Activated CD4-positive, alpha-beta T cell treated with anti-CD3 and anti-CD28 coated beads, Interleukin-2, amount 50 U/mL, for 4 hours (primary cell): Measurements from ENCODE around the gene DLG4.

Experiments used
- DNase-seq, 2 experiments: peaks; one replicate each; pipeline ENCODE4 v3.0.0-alpha.2; 2020

DLG4 gene

DNA sequence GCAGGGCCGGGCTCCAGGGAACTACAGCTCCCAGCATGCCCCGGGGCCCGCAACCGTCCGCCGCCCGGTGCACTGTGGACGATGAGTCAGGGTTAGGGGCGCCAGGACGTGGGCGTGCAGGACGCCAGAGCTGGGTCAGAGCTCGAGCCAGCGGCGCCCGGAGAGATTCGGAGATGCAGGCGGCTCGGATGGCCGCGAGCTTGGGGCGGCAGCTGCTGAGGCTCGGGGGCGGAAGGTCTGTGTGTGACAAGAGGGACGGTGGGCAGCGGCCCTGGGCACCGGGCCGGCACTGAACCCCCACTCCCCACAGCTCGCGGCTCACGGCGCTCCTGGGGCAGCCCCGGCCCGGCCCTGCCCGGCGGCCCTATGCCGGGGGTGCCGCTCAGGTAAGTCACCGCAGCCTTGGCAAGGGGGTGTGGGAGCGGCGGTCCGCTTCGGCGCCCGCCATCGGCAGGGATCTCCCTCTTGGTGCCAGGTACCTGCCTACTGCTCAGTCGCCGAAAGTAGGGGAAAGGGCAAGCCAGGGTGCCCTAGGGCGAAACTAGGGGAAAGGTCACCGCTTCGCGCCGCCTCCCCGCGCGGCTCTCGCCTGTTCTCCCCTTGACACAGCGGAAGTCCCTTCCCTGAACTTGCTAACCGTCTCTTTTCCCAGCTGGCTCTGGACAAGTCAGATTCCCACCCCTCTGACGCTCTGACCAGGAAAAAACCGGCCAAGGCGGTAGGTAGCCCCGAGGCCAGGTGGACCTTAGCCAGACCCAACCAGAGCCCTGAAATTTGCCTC, at the start of gene DLG4, which contains the start of gene ACADVL:
TSS of gene DLG4 (minus strand) at position 25 of the 781 bp plus-strand sequence.
TSS of gene ACADVL (plus strand) at position 127 of the 781 bp plus-strand sequence. CDS start at position 174, 47 bp downstream.
- peak; percentile 66 to 67 for DNase-seq

DNA sequence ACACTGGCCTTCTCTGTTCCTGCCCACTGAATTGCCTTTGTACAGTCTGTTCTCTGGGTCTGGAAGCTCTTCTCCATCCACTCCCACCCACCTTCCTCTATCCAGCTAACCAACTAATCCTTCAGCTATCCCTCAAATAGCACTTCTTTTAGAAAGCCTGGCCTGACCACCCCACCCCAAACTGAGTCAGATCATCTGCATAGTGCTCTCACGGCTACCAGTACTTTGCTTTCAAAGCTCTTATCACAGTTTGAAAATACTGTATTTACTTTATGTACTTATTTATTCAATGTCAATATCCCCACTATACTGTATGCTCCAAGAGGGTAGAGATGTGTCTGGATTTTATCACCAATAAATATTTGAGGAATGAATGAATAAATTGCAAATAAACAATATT, 47.1 kb upstream of the DLG4 start:
- DNase-seq, result no peak

DNA sequence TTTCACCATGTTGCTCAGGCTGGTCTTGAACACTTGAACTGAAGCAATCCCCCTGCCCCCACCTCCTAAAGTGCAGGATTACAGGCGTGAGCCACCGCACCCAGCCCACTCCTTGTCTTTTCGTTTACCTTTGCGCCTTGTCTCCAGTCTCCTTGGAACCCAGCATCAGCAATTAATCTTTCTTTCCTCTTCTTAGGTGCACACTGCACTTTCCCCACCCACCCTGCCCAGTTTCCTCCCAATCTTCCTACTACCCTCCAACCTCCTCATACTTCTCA, 44.1 kb upstream of the DLG4 start:
- DNase-seq, result no peak

DNA sequence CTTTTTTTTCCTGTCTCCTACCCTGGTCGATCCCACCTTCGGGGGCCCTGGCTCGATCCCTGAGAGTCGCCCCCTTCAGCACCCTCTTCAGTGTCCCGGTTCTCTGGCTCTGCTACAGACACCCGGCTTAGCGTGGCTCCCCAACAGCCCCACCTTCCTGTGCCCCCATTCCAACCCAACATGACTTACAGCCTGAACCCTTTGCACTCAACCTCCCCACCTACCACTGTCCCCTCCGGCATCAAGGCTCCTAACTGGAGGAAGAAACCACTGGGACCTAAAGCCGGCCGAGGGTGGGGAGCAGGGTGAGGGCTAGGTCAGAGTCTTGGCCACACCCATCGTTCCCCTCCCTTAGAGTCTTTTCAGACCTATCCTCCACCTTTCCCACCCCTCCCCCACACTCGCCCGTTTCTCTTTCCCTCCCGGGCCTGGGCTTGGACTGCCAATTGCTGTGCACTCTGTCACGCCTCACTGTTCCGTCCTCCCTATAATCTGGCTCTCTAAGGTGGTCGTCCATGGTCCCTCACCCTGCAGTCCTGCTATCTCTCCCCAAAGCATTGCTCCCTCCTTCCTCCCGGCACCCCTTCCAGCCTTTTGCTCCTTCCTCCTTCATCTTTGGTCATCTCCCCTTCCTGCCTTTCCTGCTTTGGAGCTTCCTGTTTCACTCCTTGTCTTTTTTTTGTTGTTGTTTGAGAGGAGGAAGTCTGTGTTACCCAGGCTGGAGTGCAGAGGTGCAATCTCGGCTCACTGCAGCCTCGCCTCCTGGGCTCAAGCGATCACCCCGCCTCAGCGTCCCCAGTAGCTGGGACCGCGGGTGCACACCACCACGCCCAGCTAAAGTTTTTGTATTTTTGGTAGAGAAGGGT, 43.5 kb upstream of the DLG4 start:
- no peak for DNase-seq

DNA sequence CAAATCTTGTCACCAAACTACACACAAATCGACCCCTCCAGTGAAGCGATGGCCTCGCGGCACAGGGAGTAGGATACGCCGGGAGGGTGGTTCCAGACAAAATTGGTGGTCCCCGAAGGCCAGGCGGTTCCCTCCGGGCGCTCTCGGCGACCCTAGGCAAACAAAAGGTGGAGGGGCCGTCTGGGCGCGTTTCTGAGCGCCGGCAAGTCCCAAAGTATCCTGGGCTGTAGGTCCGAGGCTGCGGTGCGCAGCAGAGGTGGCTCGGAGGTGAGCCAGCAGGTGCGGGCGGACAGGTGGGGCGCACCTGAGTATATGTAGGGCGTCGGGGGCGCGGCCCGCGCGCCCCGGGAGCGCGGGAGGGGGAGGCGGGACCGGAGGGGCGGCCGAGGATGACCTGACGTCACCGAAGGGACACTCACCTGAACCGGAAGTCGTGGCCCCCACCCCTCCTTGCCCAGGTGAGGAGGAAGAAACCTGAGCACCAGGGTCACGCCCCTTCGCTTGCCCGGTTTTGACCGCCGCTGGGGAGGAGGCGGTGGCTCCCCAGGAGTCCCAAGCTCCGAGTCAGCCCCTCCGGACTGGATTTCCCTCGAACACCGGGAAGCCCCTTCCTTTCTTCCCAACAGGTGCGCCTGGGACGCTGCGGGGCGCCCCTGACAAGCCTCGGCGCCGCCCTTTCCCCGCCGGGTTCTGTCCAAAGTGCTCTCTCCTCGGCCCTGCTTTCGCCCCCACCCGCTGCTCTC, 42.7 kb upstream of the DLG4 start, which contains the start of gene CLDN7:
TSS of gene CLDN7 (minus strand) at position 287 of the 743 bp plus-strand sequence. CDS start 435 bp downstream, outside the sequence.
- DNase-seq, result no peak

DNA sequence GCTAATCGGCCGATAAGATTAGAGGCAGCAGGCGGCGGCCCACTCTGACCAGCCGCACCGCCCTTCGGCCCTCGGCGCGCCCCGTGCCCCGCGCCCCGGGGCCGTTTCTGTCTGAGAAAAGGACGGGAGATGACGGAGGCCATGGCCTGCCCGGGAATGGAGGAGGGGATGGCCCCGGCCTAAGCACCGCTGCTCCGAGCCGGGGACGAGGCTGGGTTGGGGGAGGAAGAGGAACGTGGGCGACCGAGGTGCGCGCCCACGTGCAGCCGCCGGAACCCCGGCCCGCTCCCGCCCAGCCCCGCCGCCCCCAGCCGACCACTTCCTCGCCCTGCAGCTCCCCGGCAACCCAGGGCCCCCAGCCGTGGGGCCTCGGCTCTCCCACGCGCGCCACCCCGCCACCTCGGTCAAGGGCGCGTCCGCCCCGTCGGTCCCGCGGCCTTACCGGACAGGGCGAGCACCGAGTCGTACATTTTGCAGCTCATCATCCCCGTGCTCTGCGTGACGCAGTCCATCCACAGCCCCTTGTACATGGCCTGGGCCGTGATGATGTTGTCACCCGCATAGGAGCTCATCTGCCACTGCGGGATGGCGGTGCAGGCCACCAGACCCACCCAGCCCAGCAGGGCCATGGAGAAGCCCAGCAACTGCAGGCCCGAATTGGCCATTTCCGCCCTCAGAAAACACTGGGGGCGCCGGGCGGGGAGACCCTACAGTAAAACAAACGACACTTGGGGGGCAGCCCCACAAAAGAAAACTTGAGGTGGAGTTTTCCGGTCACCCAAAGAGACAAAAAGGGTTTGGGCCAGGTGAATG, 41.9 kb upstream of the DLG4 start:
- DNase-seq, result peak in 1 of 2 experiments; percentile 29

DNA sequence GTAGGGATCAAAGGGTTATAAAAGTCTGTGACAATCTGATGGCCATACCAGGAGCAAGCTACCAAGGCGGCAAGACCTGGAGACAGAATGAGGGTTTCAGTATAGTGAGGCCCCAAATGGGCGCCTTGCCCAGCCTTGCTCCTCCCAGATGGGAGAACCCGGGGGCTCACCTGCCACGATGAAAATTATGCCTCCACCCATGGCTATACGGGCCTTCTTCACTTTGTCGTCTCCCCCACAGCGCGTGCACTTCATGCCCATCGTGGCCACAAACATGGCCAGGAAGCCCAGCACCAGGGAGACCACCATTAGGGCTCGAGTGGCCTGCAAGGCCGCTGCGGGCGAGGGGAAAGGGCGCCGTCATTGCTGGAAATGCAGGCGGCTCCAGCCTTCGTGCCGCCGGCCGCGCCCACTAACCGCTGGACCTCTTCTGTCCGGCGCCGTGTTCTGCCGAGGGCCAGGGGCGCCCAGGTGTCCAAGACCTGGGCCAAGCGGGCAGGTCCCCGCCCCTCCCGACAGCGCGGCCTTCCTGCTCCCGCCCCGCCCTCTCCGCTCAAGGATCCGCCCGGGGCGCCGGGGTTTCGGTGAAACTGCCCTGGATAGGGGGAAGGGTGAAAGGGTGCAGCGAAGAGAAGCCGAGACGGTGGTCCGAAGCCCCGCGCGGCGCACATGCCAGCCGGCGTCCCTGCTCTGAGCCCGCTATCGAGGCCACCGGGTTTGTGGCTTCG, 41.2 kb upstream of the DLG4 start:
- no peak for DNase-seq

- no peak for DNase-seq
Measured at GRCh38 chr17:7260151-7260550, 40.5 kb upstream of the DLG4 start.

GRCh38 chr17:7259555-7259889, 39.9 kb upstream of the DLG4 start:
- no peak for DNase-seq

DNA sequence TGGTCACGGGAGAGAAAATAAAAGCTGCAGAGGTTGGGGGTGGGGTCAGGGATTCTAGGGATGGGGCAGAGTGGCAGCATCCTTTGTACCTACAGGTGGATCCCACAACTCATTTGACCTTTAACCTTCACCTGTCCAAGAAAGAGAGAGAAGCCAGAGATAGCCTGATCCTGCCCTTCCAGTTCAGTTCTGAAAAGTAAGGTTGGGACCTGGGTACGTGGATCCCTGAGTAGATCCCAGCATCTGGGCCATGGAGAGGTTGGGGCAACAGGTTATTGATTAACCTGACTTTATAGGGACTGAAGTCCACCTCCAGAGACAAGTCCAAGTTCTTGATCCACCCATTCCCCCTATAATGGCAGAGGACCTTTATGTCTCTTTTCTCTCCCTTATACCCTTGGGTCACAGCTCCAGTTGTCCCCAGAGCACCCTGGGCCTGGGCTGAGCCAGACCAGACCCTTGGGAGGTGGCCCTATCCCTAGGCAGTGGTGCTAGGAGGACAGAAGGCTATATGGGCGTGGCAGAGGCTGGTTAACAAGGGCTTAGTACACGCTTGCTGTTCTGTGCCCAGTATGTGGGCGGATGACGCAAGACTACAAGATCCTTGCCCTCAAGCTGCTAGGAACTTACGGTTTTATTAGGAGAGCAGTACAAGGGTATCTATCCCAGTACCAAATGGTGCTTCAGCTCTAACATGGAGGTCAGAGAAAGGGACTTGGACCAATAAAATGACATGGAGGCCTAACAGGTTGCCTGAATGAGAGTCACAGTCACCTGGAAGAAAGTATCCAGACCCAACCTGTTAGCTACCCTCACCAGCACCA, 39.3 kb upstream of the DLG4 start:
- no peak for DNase-seq

GRCh38 chr17:7256766-7257456, 37.3 kb upstream of the DLG4 start:
- no peak for DNase-seq

- no peak for DNase-seq
Measured at GRCh38 chr17:7254511-7254910, 34.9 kb upstream of the DLG4 start.

DNA sequence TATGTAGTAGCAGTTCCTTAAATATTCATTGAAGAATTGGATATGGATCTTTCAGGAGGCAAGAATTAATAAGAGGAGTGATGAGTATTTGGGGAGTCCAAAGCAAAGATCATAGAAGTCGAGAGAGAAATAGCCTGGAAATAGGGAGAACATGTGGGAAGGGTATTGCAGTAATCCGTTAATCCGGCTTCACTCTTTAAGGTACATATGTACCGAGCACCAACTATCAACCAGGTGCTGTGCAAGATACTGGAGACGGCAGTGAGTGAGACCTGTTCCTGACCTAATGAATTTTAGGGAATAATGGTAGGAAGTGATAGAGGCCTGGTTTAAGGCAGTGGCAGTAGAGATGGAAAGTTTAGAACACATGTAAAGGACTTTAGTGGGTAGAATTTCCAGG, 33.4 kb upstream of the DLG4 start:
- no peak for DNase-seq

DNA sequence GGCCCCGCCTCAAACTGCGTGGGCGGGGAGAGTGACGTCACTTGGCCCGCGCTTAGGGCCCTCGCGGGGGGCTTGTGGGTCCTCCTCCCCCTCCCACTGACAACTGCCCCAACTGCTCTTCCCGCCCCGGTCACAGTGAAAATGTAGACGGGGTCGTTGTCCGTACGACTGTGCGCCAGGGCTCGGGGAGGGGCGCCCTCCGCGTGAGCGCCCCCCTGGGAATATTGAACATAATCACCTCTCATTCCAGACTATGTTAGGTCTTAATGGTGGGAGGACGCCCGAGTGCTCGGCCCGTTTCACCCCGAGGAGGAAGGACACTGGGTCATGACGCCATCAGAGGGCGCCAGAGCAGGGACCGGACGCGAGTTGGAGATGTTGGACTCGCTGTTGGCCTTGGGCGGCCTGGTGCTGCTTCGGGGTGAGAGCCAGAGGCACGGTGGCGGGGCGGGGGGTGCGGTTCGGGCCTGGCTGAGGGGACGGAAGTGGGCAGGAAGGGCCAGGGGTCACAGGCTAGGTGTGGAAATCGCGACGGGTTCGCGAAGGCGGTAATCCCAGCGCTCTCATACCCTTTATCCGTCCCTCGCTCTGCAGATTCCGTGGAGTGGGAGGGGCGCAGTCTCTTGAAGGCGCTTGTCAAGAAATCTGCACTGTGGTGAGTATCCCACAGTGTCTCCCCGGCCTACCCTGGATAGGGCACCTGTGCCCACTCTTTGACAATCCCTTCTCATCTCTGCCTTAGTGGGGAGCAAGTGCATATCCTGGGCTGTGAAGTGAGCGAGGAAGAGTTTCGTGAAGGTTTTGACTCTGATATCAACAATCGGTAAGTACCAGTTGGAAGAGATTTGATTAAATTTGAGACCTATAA, 32.8 kb upstream of the DLG4 start, which contains the start of gene ELP5:
TSS of gene ELP5 (plus strand) at position 40 of the 868 bp plus-strand sequence. CDS start at position 376, 336 bp downstream.
- peak; percentile 79 to 81 for DNase-seq

GRCh38 chr17:7251661-7252175, 32.1 kb upstream of the DLG4 start, which contains the start of gene CTDNEP1:
CTDNEP1 (minus strand) TSS chr17:7251734; CDS start chr17:7251296, 438 bp downstream.
- DNase-seq, result peak; percentile 97 to 98

- no peak for DNase-seq
Measured at GRCh38 chr17:7250695-7251627, 31.3 kb upstream of the DLG4 start.

GRCh38 chr17:7249830-7250229, 30.2 kb upstream of the DLG4 start:
- DNase-seq, result no peak
